Erythroblast (primary cell): ENCODE measurements around the gene SPARC.

Experiments
- GATA1 ChIP-seq: IDR thresholded peaks from 2 replicates; pipeline ENCODE4 v1.6.1; 2011; ENCODE audit warnings: low read depth, mild to moderate bottlenecking, control low read depth, low read length, moderate library complexity
- POLR2A ChIP-seq: IDR thresholded peaks from 2 replicates; pipeline ENCODE4 v1.6.1; 2011; ENCODE audit warnings: mild to moderate bottlenecking, low read length

- TF ChIP-seq POLR2A (no peak), GATA1 (no peak)
These were observed 64.2 kb downstream of the SPARC start for GRCh38 chr5:151622367-151623088.
